Measurements from ENCODE around the gene PJA1.

The PJA1 gene

DNA sequence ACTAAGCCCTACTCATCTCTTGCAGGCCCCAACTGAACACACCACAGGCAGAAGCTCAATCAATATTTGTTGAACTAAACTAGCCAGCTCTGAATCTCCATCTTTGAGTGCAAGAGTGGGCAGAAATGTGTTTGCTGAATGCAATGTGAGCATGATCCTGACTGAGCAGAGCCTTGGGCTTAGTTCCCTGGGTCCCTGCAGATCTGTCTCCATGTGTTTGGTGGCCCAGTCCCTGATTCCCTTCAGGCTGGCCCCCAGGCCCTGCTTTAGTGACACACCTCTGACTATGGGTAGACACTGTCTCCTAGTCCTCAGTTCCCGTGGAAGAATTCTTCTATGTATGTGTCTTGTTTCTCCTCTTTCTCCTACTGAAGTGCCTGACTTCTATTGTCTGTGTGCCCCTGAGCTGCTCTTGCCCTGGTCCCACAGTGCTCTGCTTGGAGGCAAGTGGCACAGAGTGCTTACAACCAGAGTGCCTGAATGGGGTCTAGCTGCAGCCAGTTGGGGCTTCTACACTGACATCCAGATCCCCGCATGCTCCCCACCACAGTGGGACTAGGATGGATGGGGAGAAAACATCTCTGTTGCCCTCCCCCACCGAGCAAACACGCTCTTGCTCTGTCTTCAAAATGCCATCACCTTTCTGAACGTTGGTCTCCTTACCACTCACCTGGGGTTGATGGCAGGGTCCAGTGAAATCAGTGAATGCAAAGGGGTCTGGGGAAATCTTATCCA is 9.3 kb downstream of the PJA1 start:
- TF ChIP-seq, protein P1, sequence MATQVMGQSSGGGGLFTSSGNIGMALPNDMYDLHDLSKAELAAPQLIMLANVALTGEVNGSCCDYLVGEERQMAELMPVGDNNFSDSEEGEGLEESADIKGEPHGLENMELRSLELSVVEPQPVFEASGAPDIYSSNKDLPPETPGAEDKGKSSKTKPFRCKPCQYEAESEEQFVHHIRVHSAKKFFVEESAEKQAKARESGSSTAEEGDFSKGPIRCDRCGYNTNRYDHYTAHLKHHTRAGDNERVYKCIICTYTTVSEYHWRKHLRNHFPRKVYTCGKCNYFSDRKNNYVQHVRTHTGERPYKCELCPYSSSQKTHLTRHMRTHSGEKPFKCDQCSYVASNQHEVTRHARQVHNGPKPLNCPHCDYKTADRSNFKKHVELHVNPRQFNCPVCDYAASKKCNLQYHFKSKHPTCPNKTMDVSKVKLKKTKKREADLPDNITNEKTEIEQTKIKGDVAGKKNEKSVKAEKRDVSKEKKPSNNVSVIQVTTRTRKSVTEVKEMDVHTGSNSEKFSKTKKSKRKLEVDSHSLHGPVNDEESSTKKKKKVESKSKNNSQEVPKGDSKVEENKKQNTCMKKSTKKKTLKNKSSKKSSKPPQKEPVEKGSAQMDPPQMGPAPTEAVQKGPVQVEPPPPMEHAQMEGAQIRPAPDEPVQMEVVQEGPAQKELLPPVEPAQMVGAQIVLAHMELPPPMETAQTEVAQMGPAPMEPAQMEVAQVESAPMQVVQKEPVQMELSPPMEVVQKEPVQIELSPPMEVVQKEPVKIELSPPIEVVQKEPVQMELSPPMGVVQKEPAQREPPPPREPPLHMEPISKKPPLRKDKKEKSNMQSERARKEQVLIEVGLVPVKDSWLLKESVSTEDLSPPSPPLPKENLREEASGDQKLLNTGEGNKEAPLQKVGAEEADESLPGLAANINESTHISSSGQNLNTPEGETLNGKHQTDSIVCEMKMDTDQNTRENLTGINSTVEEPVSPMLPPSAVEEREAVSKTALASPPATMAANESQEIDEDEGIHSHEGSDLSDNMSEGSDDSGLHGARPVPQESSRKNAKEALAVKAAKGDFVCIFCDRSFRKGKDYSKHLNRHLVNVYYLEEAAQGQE (tag by site-specific recombination; IDR thresholded peaks at IDR 0.05) = no peak
- TF ChIP-seq ZBTB48 (tag by site-specific recombination; IDR thresholded peaks at IDR 0.05) (no peak), ZNF76 (tag by site-specific recombination; IDR thresholded peaks at IDR 0.05; ENCODE audit: borderline replicate concordance, low read depth) (no peak), ZNF239 (tag by site-specific recombination; IDR thresholded peaks at IDR 0.05) (no peak), ZNF707 (tag by site-specific recombination; IDR thresholded peaks at IDR 0.05) (no peak), ZNF394 (tag by site-specific recombination; IDR thresholded peaks at IDR 0.05; ENCODE audit: borderline replicate concordance) (no peak), ZNF626 (tag by site-specific recombination; IDR thresholded peaks at IDR 0.05) (no peak), RBAK (tag by site-specific recombination; IDR thresholded peaks at IDR 0.05) (no peak), ZNF2 (tag by site-specific recombination; IDR thresholded peaks at IDR 0.05) (no peak), ZNF777 (tag by site-specific recombination; IDR thresholded peaks at IDR 0.05; ENCODE audit: borderline replicate concordance) (no peak), HOXD13 (CRISPR knock-in tag; IDR thresholded peaks at IDR 0.05; ENCODE audit: borderline replicate concordance) (no peak)
- TF ChIP-seq, protein P2, sequence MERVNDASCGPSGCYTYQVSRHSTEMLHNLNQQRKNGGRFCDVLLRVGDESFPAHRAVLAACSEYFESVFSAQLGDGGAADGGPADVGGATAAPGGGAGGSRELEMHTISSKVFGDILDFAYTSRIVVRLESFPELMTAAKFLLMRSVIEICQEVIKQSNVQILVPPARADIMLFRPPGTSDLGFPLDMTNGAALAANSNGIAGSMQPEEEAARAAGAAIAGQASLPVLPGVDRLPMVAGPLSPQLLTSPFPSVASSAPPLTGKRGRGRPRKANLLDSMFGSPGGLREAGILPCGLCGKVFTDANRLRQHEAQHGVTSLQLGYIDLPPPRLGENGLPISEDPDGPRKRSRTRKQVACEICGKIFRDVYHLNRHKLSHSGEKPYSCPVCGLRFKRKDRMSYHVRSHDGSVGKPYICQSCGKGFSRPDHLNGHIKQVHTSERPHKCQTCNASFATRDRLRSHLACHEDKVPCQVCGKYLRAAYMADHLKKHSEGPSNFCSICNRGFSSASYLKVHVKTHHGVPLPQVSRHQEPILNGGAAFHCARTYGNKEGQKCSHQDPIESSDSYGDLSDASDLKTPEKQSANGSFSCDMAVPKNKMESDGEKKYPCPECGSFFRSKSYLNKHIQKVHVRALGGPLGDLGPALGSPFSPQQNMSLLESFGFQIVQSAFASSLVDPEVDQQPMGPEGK (tag by site-specific recombination; IDR thresholded peaks at IDR 0.05) = no peak
- TF ChIP-seq, protein P3, sequence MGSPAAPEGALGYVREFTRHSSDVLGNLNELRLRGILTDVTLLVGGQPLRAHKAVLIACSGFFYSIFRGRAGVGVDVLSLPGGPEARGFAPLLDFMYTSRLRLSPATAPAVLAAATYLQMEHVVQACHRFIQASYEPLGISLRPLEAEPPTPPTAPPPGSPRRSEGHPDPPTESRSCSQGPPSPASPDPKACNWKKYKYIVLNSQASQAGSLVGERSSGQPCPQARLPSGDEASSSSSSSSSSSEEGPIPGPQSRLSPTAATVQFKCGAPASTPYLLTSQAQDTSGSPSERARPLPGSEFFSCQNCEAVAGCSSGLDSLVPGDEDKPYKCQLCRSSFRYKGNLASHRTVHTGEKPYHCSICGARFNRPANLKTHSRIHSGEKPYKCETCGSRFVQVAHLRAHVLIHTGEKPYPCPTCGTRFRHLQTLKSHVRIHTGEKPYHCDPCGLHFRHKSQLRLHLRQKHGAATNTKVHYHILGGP (tag by site-specific recombination; IDR thresholded peaks at IDR 0.05) = no peak
- 0 out of 2 replicates have a peak, but pooled peaks cover 2% of the 10 kb centered on the region for H3K4me1 ChIP-seq (ENCODE audit: control insufficient read depth, insufficient read depth, low read length)
- ChIA-PET POLR2A (no interaction called here), CTCF (interaction anchor here (0.6 to 3.5 kb wide), 3 partner anchors 8 to 22 kb away, joined by 4 to 13 read pairs (median 4); no protein-coding TSS in a partner anchor)
- no peak overlapping the region for H3K27ac ChIP-seq (ENCODE audit: extremely low read depth, low read depth, low read length)
- peaks cover 0 to under 1% of the 10 kb centered on the region in 2 experiments; a peak in 1 of 3 replicates for H3K36me3 ChIP-seq (ENCODE audit: control insufficient read depth in 2 of 2, insufficient read depth in 1 of 2, low read length in 2 of 2)
- no peaks in the 10 kb centered on the region for H3K9me3 ChIP-seq (ENCODE audit: control insufficient read depth, insufficient read depth, low read depth, low read length)
- H3K4me3 ChIP-seq (ENCODE audit: low read depth, low read length) = no peak overlapping the region

DNA sequence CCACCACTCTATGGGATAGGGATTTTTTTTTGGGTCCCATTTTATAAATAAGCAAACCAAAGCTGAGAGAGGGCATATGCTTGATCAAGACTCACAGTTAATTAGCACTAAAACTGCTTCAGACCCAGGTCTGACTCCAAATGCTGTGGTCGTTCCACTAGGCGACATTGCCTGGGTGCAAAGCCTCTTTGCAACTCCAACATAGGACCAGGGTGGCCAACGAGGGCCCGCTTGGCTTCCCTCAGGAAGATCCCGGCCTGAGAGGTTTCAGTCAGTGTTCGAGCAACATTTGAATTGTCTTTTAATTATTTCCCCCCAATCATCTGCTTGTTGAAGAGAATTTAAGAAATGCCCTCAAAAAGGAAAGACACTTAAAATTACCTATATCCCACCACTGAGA is 11.2 kb downstream of the PJA1 start:
- CTCF ChIA-PET = interaction anchor here (1.0 to 2.5 kb wide), 4 partner anchors 12 to 68 kb away, joined by 3 to 10 read pairs (median 4); partner anchors contain the start of gene PJA1
- H3K36me3 ChIP-seq (ENCODE audit: control insufficient read depth in 2 of 2, insufficient read depth in 1 of 2, low read length in 2 of 2) = no peaks in the 10 kb centered on the region
- H3K27ac ChIP-seq (ENCODE audit: extremely low read depth, low read depth, low read length) = no peak overlapping the region
- 0 out of 2 replicates have a peak, but pooled peaks cover 2% of the 10 kb centered on the region for H3K4me1 ChIP-seq (ENCODE audit: control insufficient read depth, insufficient read depth, low read length)
- H3K9me3 ChIP-seq (ENCODE audit: control insufficient read depth, insufficient read depth, low read depth, low read length) = no peaks in the 10 kb centered on the region
- no peak overlapping the region for H3K4me3 ChIP-seq (ENCODE audit: low read depth, low read length)
- TF ChIP-seq SP7 (tag by site-specific recombination; IDR thresholded peaks at IDR 0.05) (no peak), GLI4 (tag by site-specific recombination; IDR thresholded peaks at IDR 0.05) (no peak)
- POLR2A ChIA-PET = no interaction called here
